HFFc6 (cell line): ENCODE results near the gene ITGB8. TPM values are rescaled to one million over a fixed set of nuclear protein-coding genes. Genes with fewer than 3 reads are reported as not detected.

Experiments
- DNase-seq: peaks from one replicate; pipeline ENCODE4 v3.0.0-alpha.2; 2018
- H3K27ac Mint-ChIP-seq: 2 replicates; pipeline ENCODE4 v1.8.0; 2020; ENCODE audit warnings: mild to moderate bottlenecking, mixed read lengths
- H3K27me3 Mint-ChIP-seq: 2 replicates; pipeline ENCODE4 v1.8.0; 2021; ENCODE audit warnings: mild to moderate bottlenecking, moderate library complexity, mixed read lengths; ENCODE audit not compliant: insufficient read depth
- H3K36me3 Mint-ChIP-seq: 2 replicates; pipeline ENCODE4 v1.8.0; 2021; ENCODE audit warnings: low read depth, mixed read lengths
- H3K4me1 Mint-ChIP-seq: 2 replicates; pipeline ENCODE4 v1.8.0; 2020; ENCODE audit warnings: low read depth, mixed read lengths
- H3K4me3 Mint-ChIP-seq: 2 replicates; pipeline ENCODE4 v1.8.0; 2020; ENCODE audit warnings: mild to moderate bottlenecking, moderate library complexity, mixed read lengths
- H3K9me3 Mint-ChIP-seq: 2 replicates; pipeline ENCODE4 v1.8.0; 2020; ENCODE audit warnings: mild to moderate bottlenecking, mixed read lengths
- total RNA-seq, 6 experiments: library from RNA; stranded (reverse); fragmentation: NEBNext Ultra II Directional; extraction: Animal tissue kit (Norgen Biotek cat#: 25700); gene quantifications; 2 replicates in 1 of 6; 3 replicates in 5 of 6; pipeline ENCODE4 v1.2.3, GENCODE V29; 2021
- TF ChIP-seq, protein P1 (sequence below): fragments of 200-600 bp; sonication (generic); IDR thresholded peaks from 2 replicates; pipeline ENCODE4 v1.5.0; 2021; ENCODE audit warnings: antibody characterized with exemption, mild to moderate bottlenecking

The ITGB8 gene
- total RNA-seq, 6 experiments from 2014 or later: not detected

DNA sequence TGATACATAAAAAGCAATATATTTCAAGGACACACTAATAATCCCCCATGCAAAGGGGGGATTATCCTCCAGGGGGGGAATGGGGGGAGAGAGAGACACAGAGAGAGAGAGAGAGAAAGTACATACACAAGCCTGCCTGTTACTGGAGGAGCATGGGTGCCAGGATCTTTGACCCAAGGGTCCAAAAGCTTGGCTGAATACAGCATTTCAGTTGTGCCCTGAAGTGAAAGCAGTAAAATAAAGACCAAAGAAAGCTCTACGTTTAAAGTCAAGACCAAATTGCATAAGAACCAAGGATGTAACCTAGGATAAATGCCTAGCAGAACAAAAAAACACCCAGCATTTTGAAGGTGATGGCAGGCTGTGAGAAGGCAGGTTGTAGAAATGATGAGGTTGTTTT is 27.8 kb upstream of the ITGB8 start:
- TF ChIP-seq, protein P1, sequence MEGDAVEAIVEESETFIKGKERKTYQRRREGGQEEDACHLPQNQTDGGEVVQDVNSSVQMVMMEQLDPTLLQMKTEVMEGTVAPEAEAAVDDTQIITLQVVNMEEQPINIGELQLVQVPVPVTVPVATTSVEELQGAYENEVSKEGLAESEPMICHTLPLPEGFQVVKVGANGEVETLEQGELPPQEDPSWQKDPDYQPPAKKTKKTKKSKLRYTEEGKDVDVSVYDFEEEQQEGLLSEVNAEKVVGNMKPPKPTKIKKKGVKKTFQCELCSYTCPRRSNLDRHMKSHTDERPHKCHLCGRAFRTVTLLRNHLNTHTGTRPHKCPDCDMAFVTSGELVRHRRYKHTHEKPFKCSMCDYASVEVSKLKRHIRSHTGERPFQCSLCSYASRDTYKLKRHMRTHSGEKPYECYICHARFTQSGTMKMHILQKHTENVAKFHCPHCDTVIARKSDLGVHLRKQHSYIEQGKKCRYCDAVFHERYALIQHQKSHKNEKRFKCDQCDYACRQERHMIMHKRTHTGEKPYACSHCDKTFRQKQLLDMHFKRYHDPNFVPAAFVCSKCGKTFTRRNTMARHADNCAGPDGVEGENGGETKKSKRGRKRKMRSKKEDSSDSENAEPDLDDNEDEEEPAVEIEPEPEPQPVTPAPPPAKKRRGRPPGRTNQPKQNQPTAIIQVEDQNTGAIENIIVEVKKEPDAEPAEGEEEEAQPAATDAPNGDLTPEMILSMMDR: no peak
- Mint-ChIP-seq H3K27ac (no peak overlapping the region), H3K4me3 (no peak overlapping the region), H3K27me3 (no peaks in the 10 kb centered on the region), H3K4me1 (no peaks in the 10 kb centered on the region; the same call in 1 of the 2 replicates), H3K9me3 (peaks cover 6% of the 10 kb centered on the region; the same call in 1 of the 2 replicates), H3K36me3 (peaks cover 5% of the 10 kb centered on the region; the same call in 1 of the 2 replicates)
- no peak for DNase-seq

DNA sequence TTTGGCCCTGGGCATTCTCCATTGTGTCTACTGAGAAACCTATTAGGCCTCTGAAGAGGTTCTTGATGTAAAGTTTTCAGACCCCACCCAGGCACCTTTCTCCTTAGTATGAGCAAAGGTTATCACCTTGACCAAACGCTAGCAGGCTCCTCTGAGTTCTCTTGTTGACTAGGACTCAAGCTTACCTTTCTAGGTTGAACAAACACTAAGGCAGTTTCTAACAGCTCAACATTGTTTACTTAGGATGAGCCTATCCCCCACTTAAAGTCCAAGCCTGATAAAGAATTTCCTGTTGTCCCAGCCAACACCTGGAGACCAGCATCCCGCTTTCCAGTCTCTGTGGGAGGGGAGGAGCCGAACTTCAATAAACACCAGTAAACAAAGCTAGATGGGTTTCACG is 26.3 kb upstream of the ITGB8 start:
- no peak for DNase-seq
- Mint-ChIP-seq H3K4me1 (no peaks in the 10 kb centered on the region; the same call in 1 of the 2 replicates), H3K36me3 (peaks cover 5% of the 10 kb centered on the region; the same call in 1 of the 2 replicates), H3K4me3 (no peak overlapping the region), H3K27ac (no peak overlapping the region), H3K9me3 (peaks cover 6% of the 10 kb centered on the region; the same call in 1 of the 2 replicates), H3K27me3 (no peaks in the 10 kb centered on the region)
- TF ChIP-seq, protein P1: no peak

DNA sequence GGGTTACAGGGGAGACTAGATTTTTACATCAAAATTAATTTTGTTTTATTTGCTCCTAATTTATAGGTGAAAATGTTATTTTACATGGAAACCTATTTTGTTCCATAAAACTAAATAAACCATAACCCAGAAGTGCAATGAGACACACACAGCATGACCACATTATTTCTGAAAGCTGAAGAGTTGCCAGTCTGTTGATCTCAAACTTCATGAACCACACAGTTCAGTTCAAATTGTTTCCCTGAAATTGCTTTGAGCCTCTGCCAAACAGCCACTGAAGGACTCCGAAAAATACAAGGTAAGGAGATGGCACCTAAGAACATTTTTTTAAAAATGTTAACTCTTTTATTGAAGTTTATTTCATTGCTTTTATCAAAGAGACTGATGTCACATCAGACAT is 25.0 kb upstream of the ITGB8 start:
- no peak overlapping the region for H3K4me3 Mint-ChIP-seq
- TF ChIP-seq, protein P1: no peak
- H3K9me3 Mint-ChIP-seq: no peaks in the 10 kb centered on the region

DNA sequence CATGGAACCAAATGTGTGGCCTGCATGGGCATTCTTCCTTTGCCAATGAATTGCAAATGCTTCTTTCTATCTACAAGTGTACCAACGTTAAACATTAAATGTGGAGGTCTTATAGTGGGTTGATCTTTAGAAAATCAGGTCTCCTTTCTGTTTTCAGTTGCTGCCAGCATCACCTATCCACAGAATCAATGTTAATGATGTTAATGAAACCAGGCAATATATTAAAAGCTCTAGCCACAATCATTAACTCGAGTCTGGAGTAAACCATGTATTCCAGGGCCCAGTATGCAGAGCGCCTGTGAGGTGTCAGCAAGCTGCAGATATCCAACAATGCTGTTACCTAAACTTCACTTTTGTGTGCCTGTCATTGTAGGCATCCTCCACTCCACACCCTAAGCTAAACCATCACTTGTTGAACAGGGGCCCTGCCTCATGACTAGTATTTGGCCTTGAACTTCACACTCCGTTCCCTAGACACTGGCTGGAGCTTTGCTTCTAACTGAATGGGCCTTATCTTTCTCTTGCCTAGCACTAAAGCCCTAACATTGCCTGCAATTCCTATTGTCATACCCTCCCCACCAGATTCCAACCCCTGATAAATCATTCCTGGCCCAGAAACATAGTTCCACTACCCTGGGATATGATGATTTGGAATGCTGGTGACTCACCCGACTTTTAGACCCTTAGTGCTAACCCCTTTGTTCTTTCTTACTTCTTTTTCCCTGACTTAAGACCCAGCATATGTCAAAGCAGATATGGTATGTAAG is 24.3 kb upstream of the ITGB8 start:
- no peak for DNase-seq
- Mint-ChIP-seq H3K36me3 (no peaks in the 10 kb centered on the region), H3K27ac (no peak overlapping the region)

More for the DNA sequence above, 25.0 kb upstream of the ITGB8 start:
- H3K4me1 Mint-ChIP-seq: no peaks in the 10 kb centered on the region; the same call in 1 of the 2 replicates
- no peak overlapping the region for H3K27ac Mint-ChIP-seq
- H3K27me3 Mint-ChIP-seq: no peaks in the 10 kb centered on the region
- H3K36me3 Mint-ChIP-seq: no peaks in the 10 kb centered on the region
- DNase-seq: no peak

DNA sequence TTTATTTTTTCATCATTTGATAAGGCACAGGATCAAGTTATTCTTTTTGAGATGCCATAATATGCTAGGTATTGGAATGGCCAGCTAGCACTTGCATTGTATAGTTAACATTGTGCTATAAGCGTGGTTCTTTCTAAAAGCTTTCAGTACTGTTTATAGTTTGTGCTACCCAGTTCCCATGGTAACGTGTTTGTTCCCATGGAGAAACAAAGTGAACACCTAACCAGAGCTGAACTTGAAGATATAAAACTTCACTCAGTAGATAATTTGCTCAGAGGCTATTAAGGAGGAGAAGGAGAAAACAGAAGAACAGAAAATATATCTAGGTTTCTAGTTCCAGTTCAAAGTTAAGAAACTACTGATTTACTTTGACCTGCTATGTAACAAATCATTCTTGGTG is 23.6 kb upstream of the ITGB8 start:
- TF ChIP-seq, protein P1: no peak
- Mint-ChIP-seq H3K36me3 (no peaks in the 10 kb centered on the region), H3K27me3 (no peaks in the 10 kb centered on the region), H3K4me1 (no peaks in the 10 kb centered on the region), H3K27ac (no peak overlapping the region), H3K4me3 (no peak overlapping the region), H3K9me3 (no peaks in the 10 kb centered on the region)
- DNase-seq: no peak

More for the DNA sequence above, 24.3 kb upstream of the ITGB8 start:
- Mint-ChIP-seq H3K4me3 (no peak overlapping the region), H3K9me3 (no peaks in the 10 kb centered on the region), H3K4me1 (no peaks in the 10 kb centered on the region; the same call in 1 of the 2 replicates), H3K27me3 (no peaks in the 10 kb centered on the region)
- TF ChIP-seq, protein P1: no peak
